Trophoblast cell (in vitro differentiated cells and primary cell): ENCODE results near the gene PSMC1.
"Not testable (repeated sequence)": the region's sequence is repeated elsewhere in the genome, so short reads cannot be mapped to it uniquely, and the experiment has no call there.

ENCODE experiments used
- DNase-seq, 2 donors: peaks; one replicate each; pipeline ENCODE4 v3.0.0-alpha.2; 2016
- H2AFZ ChIP-seq: 2 replicates; pipeline ENCODE4 v1.6.1; 2013; ENCODE audit warnings: low read length, moderate library complexity, mild to moderate bottlenecking; ENCODE audit not compliant: insufficient read depth, poor library complexity
- H2AK5ac ChIP-seq: 2 replicates; pipeline ENCODE4 v1.6.1; 2013; ENCODE audit warnings: mild to moderate bottlenecking, low read length
- H2BK120ac ChIP-seq: 2 replicates; pipeline ENCODE4 v1.6.1; 2013; ENCODE audit warnings: low read length, mild to moderate bottlenecking, moderate library complexity; ENCODE audit not compliant: insufficient read depth, poor library complexity
- H2BK12ac ChIP-seq: 2 replicates; pipeline ENCODE4 v1.6.1; 2013; ENCODE audit warnings: mild to moderate bottlenecking, low read length, moderate library complexity
- H2BK5ac ChIP-seq: 2 replicates; pipeline ENCODE4 v1.6.1; 2013; ENCODE audit warnings: low read length, low read depth, moderate library complexity, mild to moderate bottlenecking; ENCODE audit not compliant: poor library complexity
- H3K14ac ChIP-seq: 2 replicates; pipeline ENCODE4 v1.6.1; 2013; ENCODE audit warnings: mild to moderate bottlenecking, low read length
- H3K18ac ChIP-seq: 2 replicates; pipeline ENCODE4 v1.6.1; 2013; ENCODE audit warnings: mild to moderate bottlenecking, low read length
- H3K23ac ChIP-seq: 2 replicates; pipeline ENCODE4 v1.6.1; 2013; ENCODE audit warnings: low read length
- H3K27ac ChIP-seq: 2 replicates; pipeline ENCODE4 v1.5.1; 2013; ENCODE audit warnings: low read depth, mild to moderate bottlenecking, inconsistent platforms, low read length, moderate library complexity
- H3K27me3 ChIP-seq: 2 replicates; pipeline ENCODE4 v1.6.1; 2013; ENCODE audit warnings: inconsistent platforms, mild to moderate bottlenecking, low read length, moderate library complexity; ENCODE audit not compliant: insufficient read depth
- H3K36me3 ChIP-seq, 2 experiments: 1 replicate in 1 of 2; 2 replicates in 1 of 2; pipeline ENCODE4 v1.6.1; 2013; ENCODE audit warnings: low read length in 2 of 2, mild to moderate bottlenecking in 2 of 2, moderate library complexity in 1 of 2; ENCODE audit not compliant: insufficient read depth in 2 of 2, control insufficient read depth in 1 of 2
- H3K4ac ChIP-seq: 2 replicates; pipeline ENCODE4 v1.6.1; 2013; ENCODE audit warnings: low read depth, mild to moderate bottlenecking, low read length, moderate library complexity
- H3K4me1 ChIP-seq, 2 experiments: 1 replicate in 1 of 2; 2 replicates in 1 of 2; pipeline ENCODE4 v1.6.1; 2013; ENCODE audit warnings: low read length in 2 of 2, mild to moderate bottlenecking in 2 of 2, moderate library complexity in 1 of 2; ENCODE audit not compliant: insufficient read depth in 2 of 2, control insufficient read depth in 1 of 2
- H3K4me2 ChIP-seq: 2 replicates; pipeline ENCODE4 v1.6.1; 2013; ENCODE audit warnings: inconsistent platforms, mild to moderate bottlenecking, low read length, moderate library complexity
- H3K4me3 ChIP-seq: 2 replicates; pipeline ENCODE4 v1.5.1; 2013; ENCODE audit warnings: mild to moderate bottlenecking, low read depth, low read length, inconsistent platforms
- H3K79me1 ChIP-seq: one replicate; pipeline ENCODE4 v1.6.1; 2013; ENCODE audit warnings: low read length
- H3K79me2 ChIP-seq: 2 replicates; pipeline ENCODE4 v1.6.1; 2013; ENCODE audit warnings: low read length, mild to moderate bottlenecking; ENCODE audit not compliant: control insufficient read depth, insufficient read depth, poor library complexity
- H3K9ac ChIP-seq: 2 replicates; pipeline ENCODE4 v1.6.1; 2013; ENCODE audit warnings: mild to moderate bottlenecking, low read length
- H3K9me3 ChIP-seq: 2 replicates; pipeline ENCODE4 v1.6.1; 2013; ENCODE audit warnings: low read depth, mild to moderate bottlenecking, control low read depth, inconsistent platforms, low read length; ENCODE audit not compliant: insufficient read depth
- H4K12ac ChIP-seq: 2 replicates; pipeline ENCODE4 v1.6.1; 2013; ENCODE audit warnings: low read depth, mild to moderate bottlenecking, low read length, moderate library complexity
- H4K8ac ChIP-seq: 2 replicates; pipeline ENCODE4 v1.6.1; 2013; ENCODE audit warnings: low read depth, mild to moderate bottlenecking, low read length, moderate library complexity
- H4K91ac ChIP-seq: one replicate; pipeline ENCODE4 v1.6.1; 2013; ENCODE audit warnings: low read depth, mild to moderate bottlenecking, low read length, moderate library complexity
- WGBS: extraction: QIAGEN DNeasy Blood & Tissue Kit; methylation state at CpG from one replicate; pipeline ENCODE4 v1.1.7; 2013; ENCODE audit warnings: missing lambda C conversion rate; ENCODE audit not compliant: insufficient read length, insufficient coverage; ENCODE audit errors: extremely low coverage; 5-methylcytosine and 5-hydroxymethylcytosine counted together

PSMC1 gene

DNA sequence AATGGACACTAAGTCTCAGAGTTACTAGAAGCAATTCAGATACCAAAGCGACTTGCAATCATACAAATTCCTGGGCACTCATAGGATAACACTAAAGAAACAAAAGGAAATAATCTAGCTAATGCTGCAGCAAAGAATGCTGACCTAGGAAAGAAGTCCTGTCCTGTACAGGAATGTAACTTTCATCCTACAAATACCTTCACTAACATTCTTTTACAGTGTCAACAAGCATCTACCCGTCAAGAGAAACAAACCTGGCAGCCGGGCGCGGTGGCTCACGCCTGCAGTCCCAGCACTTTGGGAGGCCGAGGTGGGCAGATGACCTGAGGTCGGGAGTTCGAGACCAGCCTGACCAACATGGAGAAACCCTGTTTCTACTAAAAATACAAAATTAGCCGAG, 8.9 kb upstream of the PSMC1 start:
- not testable (repeated sequence) for H3K27ac ChIP-seq

DNA sequence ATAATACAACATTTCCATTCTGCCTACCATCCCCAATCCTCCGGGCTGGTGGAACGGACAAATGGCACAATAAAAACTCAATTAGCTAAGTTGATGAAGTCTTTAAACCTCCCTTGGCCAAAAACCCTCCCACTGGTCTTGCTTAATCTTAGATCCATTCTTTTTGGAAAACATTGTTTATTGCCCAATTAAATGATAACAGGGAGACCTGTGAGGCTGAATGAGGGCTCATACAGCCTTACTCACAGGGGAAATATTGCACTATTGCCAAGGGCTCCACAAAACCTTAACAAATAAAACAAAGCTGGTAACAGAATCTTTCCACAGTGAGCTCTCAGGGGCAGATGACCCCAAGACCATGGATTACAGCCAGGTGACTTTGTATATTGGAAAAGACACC, 7.8 kb upstream of the PSMC1 start:
- H2AFZ ChIP-seq, result no peak overlapping the region
- H2BK120ac ChIP-seq, result no peak overlapping the region
- no peak overlapping the region for H3K4me2 ChIP-seq
- no peak overlapping the region for H4K91ac ChIP-seq
- no peaks in the 10 kb centered on the region for H3K79me1 ChIP-seq
- H3K18ac ChIP-seq, result no peak overlapping the region
- H3K36me3 ChIP-seq, result no peaks in the 10 kb centered on the region
- H2BK12ac ChIP-seq, result no peak overlapping the region
- H3K79me2 ChIP-seq, result no peaks in the 10 kb centered on the region
- H3K4me1 ChIP-seq, result no peaks in the 10 kb centered on the region
- H3K4me3 ChIP-seq, result no peak overlapping the region
- H3K9ac ChIP-seq, result no peak overlapping the region
- H3K27me3 ChIP-seq, result no peaks in the 10 kb centered on the region
- H3K27ac ChIP-seq, result no peak overlapping the region
- no peak for DNase-seq
- no peak overlapping the region for H4K8ac ChIP-seq
- WGBS, result no CpG with 5 or more reads among the region's 2 CpGs
- no peaks in the 10 kb centered on the region for H3K9me3 ChIP-seq
- no peak overlapping the region for H3K4ac ChIP-seq
- H2AK5ac ChIP-seq, result no peak overlapping the region
- H3K14ac ChIP-seq, result no peak overlapping the region
- no peak overlapping the region for H4K12ac ChIP-seq
- H3K23ac ChIP-seq, result no peak overlapping the region
- no peak overlapping the region for H2BK5ac ChIP-seq

More for the DNA sequence above, 8.9 kb upstream of the PSMC1 start:
- not testable (repeated sequence) for H3K9ac ChIP-seq, H2AFZ ChIP-seq, H3K36me3 ChIP-seq, H3K4me2 ChIP-seq, H2BK12ac ChIP-seq, H3K4ac ChIP-seq, H3K14ac ChIP-seq, H3K79me1 ChIP-seq, H2BK5ac ChIP-seq, H4K8ac ChIP-seq, H3K79me2 ChIP-seq, H3K18ac ChIP-seq, H4K91ac ChIP-seq, H3K23ac ChIP-seq, H3K27me3 ChIP-seq, H3K4me1 ChIP-seq, H2BK120ac ChIP-seq, H3K4me3 ChIP-seq, H4K12ac ChIP-seq, H3K9me3 ChIP-seq, H2AK5ac ChIP-seq
- no CpG with 5 or more reads among the region's 10 CpGs for WGBS
- DNase-seq, result peak; percentile 70 to 72

DNA sequence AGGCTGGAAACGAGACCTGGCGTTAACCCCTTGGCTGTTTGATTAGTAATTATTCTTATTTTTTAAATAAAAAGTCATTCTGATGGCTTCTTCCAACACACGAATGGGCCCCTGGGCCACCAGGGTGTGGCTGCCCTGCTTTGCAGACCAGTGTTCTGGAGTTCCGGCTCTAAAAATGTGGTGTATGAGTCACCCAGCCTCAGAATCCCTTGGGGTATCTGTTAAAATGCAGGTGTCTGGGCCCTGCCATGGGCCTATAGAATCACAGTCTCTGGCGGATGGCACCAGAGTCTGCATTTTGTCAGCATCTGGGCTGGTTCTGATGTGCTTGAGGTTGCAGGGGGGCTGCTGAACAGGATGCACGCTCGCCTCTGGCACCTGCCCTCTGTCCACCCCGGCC, 2.5 kb upstream of the PSMC1 start:
- Histone ChIP-seq H3K27me3 (no peaks in the 10 kb centered on the region), H3K23ac (no peak overlapping the region), H3K79me1 (peaks cover 6% of the 10 kb centered on the region), H2BK120ac (no peak overlapping the region), H3K79me2 (peaks cover 6% of the 10 kb centered on the region), H2BK12ac (no peak overlapping the region), H3K18ac (no peak overlapping the region), H3K14ac (no peak overlapping the region), H3K36me3 (no peaks in the 10 kb centered on the region), H2BK5ac (no peak overlapping the region), H2AFZ (no peak overlapping the region), H4K91ac (no peak overlapping the region), H3K27ac (no peak overlapping the region), H3K4ac (no peak overlapping the region), H3K9me3 (no peaks in the 10 kb centered on the region), H4K12ac (no peak overlapping the region), H2AK5ac (no peak overlapping the region), H3K9ac (no peak overlapping the region), H3K4me1 (peaks cover 0 to 2% of the 10 kb centered on the region in 2 experiments), H3K4me2 (no peak overlapping the region), H4K8ac (no peak overlapping the region), H3K4me3 (no peak overlapping the region)
- WGBS, result no CpG with 5 or more reads among the region's 8 CpGs
- no peak for DNase-seq

DNA sequence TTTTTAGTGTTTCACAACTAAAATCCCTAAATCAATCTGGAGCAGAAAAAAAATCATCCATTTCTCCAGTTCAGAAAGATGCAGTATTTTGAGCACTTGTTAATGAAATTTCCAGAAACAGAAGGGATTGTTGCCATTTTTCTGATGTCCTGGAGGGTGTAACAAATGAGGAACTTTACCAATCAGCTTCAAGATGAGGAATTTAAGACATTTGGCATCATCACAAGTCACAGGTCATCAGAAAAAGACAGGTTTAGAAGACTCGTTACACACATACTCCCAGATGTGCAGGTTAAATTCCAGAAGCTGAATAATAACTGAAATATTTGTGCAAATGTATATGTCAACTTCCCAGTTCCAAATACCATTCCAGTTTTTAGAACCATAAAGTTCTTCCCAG, 482 bp upstream of the PSMC1 start:
- no peak overlapping the region for H2BK5ac ChIP-seq
- peaks cover 6% of the 10 kb centered on the region for H3K79me2 ChIP-seq
- no peak overlapping the region for H3K4me3 ChIP-seq
- H3K14ac ChIP-seq, result no peak overlapping the region
- no peak overlapping the region for H3K23ac ChIP-seq
- H2BK120ac ChIP-seq, result no peak overlapping the region
- no peak overlapping the region for H4K8ac ChIP-seq
- no CpG with 5 or more reads among the region's 1 CpG for WGBS
- no peak overlapping the region for H2AK5ac ChIP-seq
- no peak overlapping the region for H2BK12ac ChIP-seq
- H4K12ac ChIP-seq, result no peak overlapping the region
- H4K91ac ChIP-seq, result no peak overlapping the region
- H3K9ac ChIP-seq, result no peak overlapping the region
- H3K79me1 ChIP-seq, result peaks cover 6% of the 10 kb centered on the region
- no peak overlapping the region for H2AFZ ChIP-seq
- H3K27me3 ChIP-seq, result no peaks in the 10 kb centered on the region
- peaks cover 7% of the 10 kb centered on the region in 2 experiments for H3K36me3 ChIP-seq
- H3K4me1 ChIP-seq, result peaks cover 0 to 2% of the 10 kb centered on the region in 2 experiments
- H3K9me3 ChIP-seq, result no peaks in the 10 kb centered on the region
- H3K27ac ChIP-seq, result no peak overlapping the region
- no peak overlapping the region for H3K4ac ChIP-seq
- peak in 1 of 2 donors; percentile 40 for DNase-seq
- no peak overlapping the region for H3K4me2 ChIP-seq
- H3K18ac ChIP-seq, result no peak overlapping the region
